Ramos (cell line): ENCODE results near the gene KLK14.

ENCODE experiments used
- in situ Hi-C: fragments of 300-500 bp; cut with MboI; formaldehyde crosslinking; loops from one replicate; pipeline ENCODE4 v1.14.3; 2022; ENCODE audit warnings: low sequenced_read_pairs; ENCODE audit not compliant: unreplicated experiment

Gene KLK14

GRCh38 chr19:51090471-51090870, 7.8 kb upstream of the KLK14 start:
- in situ Hi-C loops: loop anchor here (10.0 kb wide), 1 partner anchor 156 kb away; no protein-coding TSS in a partner anchor

GRCh38 chr19:51089786-51090185, 7.1 kb upstream of the KLK14 start:
- in situ Hi-C loops: loop anchor here (10.0 kb wide), 1 partner anchor 155 kb away; no protein-coding TSS in a partner anchor

- in situ Hi-C loops: no loop called here
Observed at GRCh38 chr19:51086153-51086850, 3.6 kb upstream of the KLK14 start.

GRCh38 chr19:51084505-51084904, 1.8 kb upstream of the KLK14 start:
- in situ Hi-C loops: no loop called here

GRCh38 chr19:51083783-51084182, 1.1 kb upstream of the KLK14 start:
- in situ Hi-C loops: no loop called here

- in situ Hi-C loops: no loop called here
Observed at GRCh38 chr19:51083181-51083580, 494 bp upstream of the KLK14 start.

GRCh38 chr19:51081476-51081875, 1.2 kb downstream of the KLK14 start:
- in situ Hi-C loops: no loop called here

- in situ Hi-C loops: no loop called here
Observed at GRCh38 chr19:51079481-51080110, 3.1 kb downstream of the KLK14 start.

GRCh38 chr19:51078731-51079130, 4.0 kb downstream of the KLK14 start:
- in situ Hi-C loops: no loop called here

GRCh38 chr19:51078104-51078503, 4.6 kb downstream of the KLK14 start:
- in situ Hi-C loops: no loop called here

GRCh38 chr19:51076631-51077213, 6.0 kb downstream of the KLK14 start:
- in situ Hi-C loops: no loop called here

GRCh38 chr19:51075998-51076397, 6.7 kb downstream of the KLK14 start:
- in situ Hi-C loops: no loop called here

GRCh38 chr19:51071095-51071405, 11.6 kb downstream of the KLK14 start:
- in situ Hi-C loops: no loop called here

- in situ Hi-C loops: no loop called here
Observed at GRCh38 chr19:51070334-51071094, 12.2 kb downstream of the KLK14 start.

- in situ Hi-C loops: no loop called here
Observed at GRCh38 chr19:51066393-51067186, 16.1 kb downstream of the KLK14 start.

GRCh38 chr19:51065221-51065960, 17.3 kb downstream of the KLK14 start:
- in situ Hi-C loops: no loop called here

GRCh38 chr19:51064534-51065220, 18.0 kb downstream of the KLK14 start, which contains the start of gene KLK13:
Gene KLK13, minus strand, starts transcription at chr19:51065092. Its CDS starts 25 bp downstream, at chr19:51065067.
- in situ Hi-C loops: no loop called here

GRCh38 chr19:51063664-51064063, 19.0 kb downstream of the KLK14 start:
- in situ Hi-C loops: no loop called here

GRCh38 chr19:51060973-51061372, 21.7 kb downstream of the KLK14 start:
- in situ Hi-C loops: no loop called here
